Epithelial cell of prostate (primary cell): Measurements from ENCODE around the gene ADAT1.

ENCODE experiments used
- DNase-seq: peaks from one replicate; pipeline ENCODE4 v3.0.0-alpha.2; 2011; ENCODE audit warnings: low read depth, low spot score
- H3K27ac ChIP-seq: fragments of 450-650 bp; 2 replicates; pipeline ENCODE4 v1.5.1; 2017; ENCODE audit warnings: mild to moderate bottlenecking

Gene ADAT1, protein sequence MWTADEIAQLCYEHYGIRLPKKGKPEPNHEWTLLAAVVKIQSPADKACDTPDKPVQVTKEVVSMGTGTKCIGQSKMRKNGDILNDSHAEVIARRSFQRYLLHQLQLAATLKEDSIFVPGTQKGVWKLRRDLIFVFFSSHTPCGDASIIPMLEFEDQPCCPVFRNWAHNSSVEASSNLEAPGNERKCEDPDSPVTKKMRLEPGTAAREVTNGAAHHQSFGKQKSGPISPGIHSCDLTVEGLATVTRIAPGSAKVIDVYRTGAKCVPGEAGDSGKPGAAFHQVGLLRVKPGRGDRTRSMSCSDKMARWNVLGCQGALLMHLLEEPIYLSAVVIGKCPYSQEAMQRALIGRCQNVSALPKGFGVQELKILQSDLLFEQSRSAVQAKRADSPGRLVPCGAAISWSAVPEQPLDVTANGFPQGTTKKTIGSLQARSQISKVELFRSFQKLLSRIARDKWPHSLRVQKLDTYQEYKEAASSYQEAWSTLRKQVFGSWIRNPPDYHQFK

DNA sequence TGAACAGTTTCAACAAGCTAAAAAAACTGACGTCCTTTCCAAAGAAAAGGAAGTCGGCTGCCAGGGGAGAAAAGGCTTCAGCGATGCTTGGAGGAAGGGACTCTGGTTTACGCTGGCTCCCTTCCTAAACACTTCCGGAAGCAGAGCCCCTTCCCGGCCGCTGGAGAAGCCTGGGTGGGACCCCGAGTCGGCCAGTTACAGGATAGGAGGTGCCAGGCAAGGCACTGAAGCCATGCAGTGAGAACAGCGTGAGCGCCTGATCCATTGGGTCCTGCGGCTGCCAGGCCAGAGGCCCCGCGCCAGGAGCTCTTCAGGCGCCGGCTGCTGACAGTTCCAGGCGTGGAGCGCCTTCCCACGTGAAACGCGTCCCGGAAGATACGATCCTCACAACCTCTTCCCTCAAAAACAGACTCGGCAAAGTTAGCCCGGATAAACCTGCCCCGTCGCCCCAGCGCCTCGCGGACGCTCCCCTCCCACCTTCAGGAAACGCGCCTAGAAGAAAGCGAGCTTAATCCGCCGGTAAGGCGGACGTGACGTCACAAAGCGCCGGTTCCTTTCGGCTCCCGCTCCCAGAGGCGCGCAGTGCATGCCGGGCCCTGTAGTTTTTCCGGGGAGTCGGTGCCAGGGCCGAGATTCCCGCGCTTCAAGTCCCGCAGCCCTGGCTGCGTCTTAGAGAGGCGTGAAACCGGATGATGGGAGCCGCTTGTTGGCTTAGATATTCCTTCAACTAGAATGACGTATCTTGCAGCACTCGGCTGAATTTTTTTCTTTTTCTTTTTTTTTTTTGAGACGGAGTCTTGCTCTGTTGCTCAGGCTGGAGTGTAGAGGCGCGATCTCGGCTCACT is at the start of gene ADAT1:
Gene ADAT1 (minus strand): TSS at position 521 of the 845 bp plus-strand sequence. CDS start 2,482 bp downstream, outside the sequence.
- peak; percentile 92 for DNase-seq

DNA sequence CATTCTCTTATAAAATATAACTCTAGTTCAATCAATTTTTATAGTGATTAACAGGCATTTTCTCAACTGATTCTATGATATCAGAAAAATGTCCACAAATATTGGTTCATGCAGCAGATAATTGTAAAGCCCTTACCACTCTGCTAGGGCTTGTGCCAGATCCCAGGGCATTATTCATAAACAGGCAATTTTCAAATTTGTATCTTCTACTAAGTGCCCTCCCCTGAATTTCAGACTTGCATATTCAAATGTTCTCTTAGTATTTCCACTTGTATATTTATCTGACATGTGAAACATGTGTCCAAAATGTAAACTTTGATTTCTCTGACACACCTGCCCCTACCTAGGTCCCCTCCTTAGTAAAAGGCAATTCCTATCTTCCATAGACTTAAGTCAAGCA is 44.4 kb upstream of the ADAT1 start:
- no peak overlapping the region for H3K27ac ChIP-seq
- DNase-seq, result no peak

More for the DNA sequence above, at the start of gene ADAT1:
- peak within 1 kb of the TSS; percentile 83 for H3K27ac ChIP-seq

DNA sequence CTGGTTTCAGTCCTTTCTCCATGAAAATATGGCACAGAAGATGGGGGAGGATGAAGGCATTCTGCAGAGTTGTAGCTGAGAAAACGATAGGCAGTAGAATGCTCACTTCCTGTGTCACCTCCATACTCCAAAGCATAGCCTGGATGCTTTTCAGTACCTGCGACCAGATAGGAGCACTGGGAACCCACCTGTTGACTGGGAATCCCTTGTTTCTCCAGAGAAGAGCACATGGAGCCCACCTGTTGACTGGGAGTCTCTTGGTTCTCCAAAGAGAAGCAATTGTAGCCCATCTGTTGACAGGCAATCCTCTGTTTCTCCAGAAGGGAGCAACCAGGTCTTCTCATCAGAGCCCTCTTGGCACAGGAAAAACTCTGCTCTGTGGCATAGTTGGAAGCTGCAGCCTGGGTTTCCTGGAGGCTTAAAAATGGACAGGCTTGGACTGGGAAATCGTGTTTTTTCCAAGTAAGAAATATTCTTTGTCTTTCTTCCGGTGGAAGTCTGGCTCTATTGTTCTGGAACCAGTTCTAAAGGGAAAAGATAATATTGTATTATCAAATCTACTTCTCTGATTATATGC is 37.7 kb upstream of the ADAT1 start:
- DNase-seq, result no peak
- no peak overlapping the region for H3K27ac ChIP-seq

DNA sequence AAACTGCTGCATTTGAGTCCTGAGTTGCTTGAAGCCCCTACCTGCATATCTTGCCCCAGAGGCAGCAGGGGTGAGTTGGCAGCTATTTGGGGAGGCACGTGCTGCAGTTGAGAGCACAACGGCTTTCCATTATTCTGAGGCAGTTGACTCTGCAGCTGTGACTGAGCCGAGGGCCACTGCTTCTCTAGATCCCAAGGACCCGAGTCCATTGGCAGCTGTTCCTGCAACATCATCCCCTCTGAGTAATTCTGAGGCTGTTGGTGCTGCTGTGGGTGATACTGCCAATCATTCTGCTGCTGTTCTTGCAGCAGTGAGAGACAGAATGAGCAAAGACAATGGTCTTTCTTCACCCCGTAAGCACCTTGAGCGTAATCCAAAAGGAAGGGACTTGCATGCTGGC is 37.2 kb upstream of the ADAT1 start:
- no peak for DNase-seq
- H3K27ac ChIP-seq, result no peak overlapping the region

DNA sequence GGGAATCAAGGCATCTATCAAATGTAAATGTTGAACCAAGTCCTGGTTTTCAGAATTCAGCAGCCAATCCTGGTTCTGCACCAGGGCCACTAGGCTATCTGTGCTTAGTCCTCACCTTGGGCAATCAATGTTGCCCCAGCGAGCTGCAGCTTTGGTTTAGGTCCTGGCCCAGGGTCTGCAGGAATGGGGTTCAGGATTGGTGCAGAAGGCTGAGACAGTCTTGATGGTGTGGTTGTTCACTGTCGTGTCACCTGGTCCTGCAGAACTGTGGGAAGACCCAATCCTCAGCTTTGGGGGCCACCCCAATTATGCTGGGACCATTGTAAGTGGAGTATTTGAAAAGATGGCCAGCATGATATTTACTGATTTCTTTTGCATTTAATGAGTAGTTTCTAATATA is 35.1 kb upstream of the ADAT1 start:
- DNase-seq, result no peak
- H3K27ac ChIP-seq, result no peak overlapping the region

DNA sequence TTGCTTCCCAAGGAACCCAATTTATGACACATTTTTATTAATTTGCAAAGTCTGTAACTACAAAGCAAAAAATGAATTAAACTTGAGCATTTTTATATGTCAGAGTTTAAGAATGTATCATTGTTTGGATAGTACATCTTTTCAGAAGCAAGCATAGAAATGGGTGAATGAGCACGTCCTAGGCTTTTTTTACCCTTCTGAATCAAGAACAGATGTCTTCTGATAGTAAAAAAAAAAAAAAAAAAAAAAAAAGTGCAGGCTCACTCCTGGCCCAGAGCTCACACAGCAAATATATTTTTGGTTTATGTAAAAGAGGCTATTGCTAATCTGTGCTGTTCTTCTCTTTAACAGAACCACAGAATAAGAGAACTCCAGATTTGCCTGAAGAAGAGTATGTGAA is 30.8 kb upstream of the ADAT1 start:
- H3K27ac ChIP-seq, result no peak overlapping the region
- DNase-seq, result no peak

DNA sequence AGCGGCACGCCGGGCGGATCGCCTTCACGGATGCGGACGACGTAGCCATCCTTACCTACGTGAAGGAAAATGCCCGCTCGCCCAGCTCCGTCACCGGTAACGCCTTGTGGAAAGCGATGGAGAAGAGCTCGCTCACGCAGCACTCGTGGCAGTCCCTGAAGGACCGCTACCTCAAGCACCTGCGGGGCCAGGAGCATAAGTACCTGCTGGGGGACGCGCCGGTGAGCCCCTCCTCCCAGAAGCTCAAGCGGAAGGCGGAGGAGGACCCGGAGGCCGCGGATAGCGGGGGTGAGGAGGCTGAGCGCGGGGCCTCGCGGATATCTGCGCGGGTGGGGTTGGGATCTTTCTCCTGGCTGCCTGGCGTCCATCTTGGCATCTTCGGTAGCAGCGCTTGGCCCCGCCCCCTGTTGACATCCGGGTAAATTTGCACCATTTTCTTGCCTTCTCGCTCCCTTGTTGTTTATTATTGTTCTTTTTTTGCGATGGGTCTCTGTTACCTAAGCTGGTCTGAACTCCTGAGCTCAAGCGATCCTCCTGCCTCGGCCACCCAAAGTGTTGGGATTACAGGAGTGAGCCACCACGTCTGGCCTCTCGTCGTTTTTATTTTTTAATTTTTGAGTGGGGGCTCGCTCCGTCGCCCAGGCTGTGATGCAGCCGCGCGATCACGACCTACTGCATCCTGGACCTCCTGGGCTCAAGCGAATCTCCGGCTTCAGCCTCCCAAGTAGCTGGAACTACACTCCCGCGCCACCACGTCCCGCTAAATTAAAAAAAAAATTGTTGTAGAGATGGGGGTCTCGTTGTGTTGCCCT is 25.4 kb upstream of the ADAT1 start:
- H3K27ac ChIP-seq, result peak overlapping the region; percentile 89
- DNase-seq, result no peak

DNA sequence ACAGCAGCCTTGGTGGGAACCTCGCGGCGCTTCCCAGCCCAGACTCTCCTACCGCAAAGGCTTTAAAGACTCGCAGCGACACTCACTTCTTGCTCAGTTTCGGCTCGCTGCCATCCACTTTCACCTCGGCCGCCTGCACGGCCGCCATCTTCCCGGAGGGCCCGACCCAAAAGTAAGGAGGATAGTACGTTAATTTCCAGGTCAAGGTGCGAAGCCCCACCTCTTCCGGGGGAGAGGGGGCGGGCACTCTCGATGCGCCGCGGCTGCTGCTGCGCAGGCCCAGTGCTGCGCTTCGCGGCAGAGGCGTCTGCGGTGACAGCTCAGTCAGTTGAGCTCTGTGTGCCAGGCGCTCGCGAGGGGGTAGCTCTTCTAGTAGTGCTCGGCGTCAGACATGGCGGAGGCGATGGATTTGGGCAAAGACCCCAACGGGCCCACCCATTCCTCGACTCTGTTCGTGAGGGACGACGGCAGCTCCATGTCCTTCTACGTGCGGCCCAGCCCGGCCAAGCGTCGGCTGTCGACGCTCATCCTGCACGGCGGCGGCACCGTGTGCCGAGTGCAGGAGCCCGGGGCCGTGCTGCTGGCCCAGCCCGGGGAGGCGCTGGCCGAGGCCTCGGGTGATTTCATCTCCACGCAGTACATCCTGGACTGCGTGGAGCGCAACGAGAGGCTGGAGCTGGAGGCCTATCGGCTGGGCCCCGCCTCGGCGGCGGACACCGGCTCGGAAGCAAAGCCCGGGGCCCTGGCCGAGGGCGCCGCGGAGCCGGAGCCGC is 24.6 kb upstream of the ADAT1 start, which contains the start of the genes KARS1 and TERF2IP:
Gene KARS1 (minus strand): TSS at position 174 of the 773 bp plus-strand sequence. CDS start 26 bp downstream, at position 148.
Gene TERF2IP (plus strand): TSS at position 282 of the 773 bp plus-strand sequence. CDS start 110 bp downstream, at position 392.
- peak within 1 kb of the TSS; percentile 89 for H3K27ac ChIP-seq
- peak; percentile 74 for DNase-seq

DNA sequence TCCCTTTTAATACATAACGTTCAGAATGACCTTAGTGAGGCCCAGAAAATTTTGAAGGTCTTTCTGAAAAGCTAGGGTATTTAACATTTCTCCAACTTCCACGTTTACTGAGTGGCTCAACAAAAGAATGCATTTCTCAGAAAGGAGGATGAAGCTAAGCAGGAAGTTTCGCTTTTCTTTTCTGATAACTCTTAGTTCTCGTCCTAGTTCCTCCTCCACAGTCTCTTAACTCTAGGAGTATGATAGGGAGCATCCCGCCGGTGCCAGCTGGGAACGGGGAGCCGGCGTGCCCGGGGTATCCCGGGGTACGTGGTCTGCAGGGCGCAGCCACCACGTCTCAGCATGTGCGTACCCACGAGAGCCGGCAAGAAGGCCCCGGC is 24.0 kb upstream of the ADAT1 start:
- H3K27ac ChIP-seq, result peak overlapping the region; percentile 89
- no peak for DNase-seq

DNA sequence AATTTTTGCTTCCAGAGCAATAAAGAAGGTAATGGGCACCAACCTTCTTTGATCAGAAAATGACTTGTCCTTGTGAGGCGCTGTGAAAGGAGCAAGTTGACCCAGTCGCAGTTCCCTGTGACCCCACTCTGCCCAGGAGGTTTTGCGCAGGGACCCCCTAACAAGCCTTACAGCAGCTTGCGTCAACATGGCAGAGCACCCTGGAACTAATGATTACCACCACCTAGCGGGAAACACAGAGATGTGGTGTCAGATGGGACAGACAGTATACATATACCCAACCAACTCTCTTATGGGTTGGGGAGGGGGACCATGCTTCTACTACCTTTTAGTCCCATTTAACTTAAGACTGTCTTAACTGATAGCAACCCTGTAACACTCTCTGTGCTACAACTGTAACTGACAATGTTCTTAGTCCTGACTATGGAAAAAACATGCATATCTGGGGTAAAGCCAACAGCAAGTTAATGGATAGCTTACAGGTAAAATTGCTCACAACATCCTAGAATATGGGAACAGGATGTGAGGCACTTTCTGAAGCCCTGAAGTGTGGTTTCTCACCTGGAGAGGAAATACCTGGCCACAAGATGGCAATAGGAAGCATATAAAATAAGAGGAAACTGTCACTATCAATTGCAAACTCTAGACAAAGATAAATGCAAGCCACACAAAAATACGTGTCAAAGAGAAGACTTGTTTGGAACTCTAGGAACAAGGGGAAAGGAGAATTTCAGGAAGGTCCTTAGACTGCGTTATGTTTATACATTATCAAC is 21.3 kb upstream of the ADAT1 start:
- no peak for DNase-seq

DNA sequence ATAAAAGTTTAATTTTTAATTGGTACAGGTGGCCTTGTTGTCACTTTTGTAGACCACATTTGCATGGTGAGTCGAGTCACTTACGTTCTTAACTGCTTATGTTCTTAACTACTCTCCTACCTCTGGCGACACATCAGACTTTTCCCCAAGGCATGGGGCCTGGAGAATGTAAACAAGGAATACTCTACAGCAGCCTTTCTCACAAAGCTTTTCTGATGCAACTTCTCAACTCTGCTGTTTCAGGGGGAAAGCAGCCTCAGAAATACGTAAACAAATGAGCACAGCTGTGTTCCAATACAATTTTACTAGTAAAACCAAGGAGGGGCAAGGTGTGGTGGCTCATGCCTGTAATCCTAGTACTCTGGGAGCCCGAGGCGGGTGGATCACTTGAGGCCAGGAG is 17.5 kb upstream of the ADAT1 start:
- DNase-seq, result no peak

More for the DNA sequence above, 21.3 kb upstream of the ADAT1 start:
- no peak overlapping the region for H3K27ac ChIP-seq

DNA sequence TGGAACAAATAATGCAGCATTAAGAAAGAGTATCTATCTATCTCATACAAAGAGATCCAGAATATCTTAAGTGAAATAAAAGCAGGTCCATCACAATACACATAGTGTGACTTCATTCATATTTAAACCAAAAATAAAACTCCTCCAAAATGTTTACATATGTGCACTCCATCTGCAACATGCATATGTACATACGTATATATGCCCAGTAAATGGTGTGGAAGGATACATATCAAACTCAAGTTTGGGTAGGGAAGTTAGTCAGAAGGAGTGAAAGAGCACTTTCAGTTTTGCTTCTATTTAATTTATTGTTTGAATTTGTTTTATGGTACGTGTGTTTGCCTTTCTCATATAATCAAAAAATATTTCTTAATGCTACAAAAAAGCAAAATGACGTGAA is 12.0 kb upstream of the ADAT1 start:
- H3K27ac ChIP-seq, result no peak overlapping the region
- DNase-seq, result no peak

More for the DNA sequence above, 17.5 kb upstream of the ADAT1 start:
- H3K27ac ChIP-seq, result no peak overlapping the region

DNA sequence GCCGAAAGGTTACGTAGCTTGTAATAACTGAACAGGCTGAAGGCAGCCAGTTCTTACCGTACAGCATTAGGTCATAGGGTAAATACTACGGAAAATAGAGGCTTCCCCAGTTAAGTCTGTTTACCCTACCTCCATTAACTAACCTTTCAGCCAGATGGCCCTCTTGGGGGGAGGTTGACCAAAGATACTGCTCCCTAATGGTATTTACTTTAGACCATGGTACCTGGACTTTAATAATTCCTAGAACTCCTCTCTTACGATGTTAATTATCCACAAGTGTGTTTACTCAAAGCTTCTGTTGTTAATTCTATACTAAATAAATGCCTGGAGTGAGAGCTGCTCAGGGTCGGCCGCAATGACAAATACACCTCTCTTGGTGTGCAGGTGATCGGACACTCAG is 9.8 kb upstream of the ADAT1 start:
- no peak overlapping the region for H3K27ac ChIP-seq
- DNase-seq, result no peak

DNA sequence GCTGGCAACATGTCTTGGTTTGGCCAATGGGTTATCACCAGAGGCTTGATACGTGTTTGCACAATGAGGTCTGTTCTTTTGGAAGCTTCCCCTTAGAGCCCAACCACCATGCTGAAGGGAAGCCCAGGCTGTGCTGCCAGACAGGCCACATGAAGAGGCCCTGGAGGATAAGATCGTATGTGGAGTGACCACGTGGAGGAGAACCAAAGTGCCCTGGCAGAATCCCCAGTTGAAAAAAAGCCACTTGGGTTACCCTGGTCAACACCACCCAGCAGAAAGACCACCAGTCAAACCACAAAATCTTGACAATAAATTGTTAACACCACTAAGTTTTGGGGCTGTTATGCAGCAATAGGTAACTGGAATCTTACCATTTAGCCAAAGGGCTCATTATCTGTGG is 7.0 kb upstream of the ADAT1 start:
- DNase-seq, result no peak
- H3K27ac ChIP-seq, result no peak overlapping the region

DNA sequence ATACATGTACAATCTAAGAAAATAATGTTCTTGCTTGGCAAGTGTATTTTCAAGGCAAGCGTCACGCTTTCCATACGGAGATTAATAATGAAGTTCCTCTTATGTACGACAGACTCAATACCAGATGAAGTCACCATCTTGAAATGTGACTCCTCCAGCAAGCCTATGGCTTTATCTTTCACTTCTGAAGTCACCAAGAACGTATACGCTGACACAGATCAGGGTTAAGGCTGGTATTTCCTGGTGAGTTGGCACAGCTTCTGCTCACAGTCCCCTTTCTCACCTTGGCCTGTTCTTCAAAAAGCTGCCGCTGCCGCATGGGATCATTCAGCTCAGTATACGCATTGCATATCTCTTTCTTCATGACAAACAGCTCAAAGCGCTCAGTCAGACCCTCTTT is 6.1 kb upstream of the ADAT1 start:
- H3K27ac ChIP-seq, result no peak overlapping the region
- no peak for DNase-seq

DNA sequence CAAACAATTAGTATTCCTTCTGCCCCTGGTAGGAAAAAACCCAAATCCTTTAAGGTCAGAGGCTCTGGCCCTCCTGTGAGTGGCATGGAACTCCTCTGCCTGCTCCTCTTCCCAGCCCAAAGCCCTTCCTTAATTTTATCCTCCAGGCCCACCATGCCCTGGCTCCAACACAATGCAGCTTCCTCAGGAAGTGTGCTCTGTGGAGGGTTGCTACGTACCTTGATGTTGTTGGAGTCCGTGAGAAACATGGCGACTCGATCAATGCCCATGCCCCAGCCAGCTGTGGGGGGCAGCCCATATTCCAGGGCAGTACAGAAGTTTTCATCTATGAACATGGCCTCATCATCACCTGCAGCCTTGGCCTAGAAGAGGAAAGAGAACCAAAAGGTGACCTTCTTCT is 5.3 kb upstream of the ADAT1 start:
- DNase-seq, result no peak

DNA sequence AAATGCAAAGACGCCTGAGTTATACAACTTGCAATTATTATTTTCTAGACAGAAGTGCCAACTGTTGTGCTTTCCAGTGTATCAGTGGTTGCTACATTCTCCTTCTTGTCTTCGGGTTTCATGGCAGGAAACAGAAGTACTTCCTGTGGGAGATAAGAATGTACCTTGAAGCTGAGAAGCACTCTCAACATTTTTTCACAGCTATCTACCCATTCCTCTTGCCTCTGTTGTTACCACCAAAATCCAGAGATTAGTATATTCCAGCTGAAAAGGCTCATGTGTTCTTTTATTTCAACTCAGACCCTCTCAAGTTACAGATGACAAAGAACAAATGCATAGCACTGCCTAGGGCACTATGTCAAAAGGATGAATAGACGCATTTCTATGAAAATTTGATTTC is 4.8 kb upstream of the ADAT1 start:
- no peak overlapping the region for H3K27ac ChIP-seq
- no peak for DNase-seq

More for the DNA sequence above, 5.3 kb upstream of the ADAT1 start:
- no peak overlapping the region for H3K27ac ChIP-seq

DNA sequence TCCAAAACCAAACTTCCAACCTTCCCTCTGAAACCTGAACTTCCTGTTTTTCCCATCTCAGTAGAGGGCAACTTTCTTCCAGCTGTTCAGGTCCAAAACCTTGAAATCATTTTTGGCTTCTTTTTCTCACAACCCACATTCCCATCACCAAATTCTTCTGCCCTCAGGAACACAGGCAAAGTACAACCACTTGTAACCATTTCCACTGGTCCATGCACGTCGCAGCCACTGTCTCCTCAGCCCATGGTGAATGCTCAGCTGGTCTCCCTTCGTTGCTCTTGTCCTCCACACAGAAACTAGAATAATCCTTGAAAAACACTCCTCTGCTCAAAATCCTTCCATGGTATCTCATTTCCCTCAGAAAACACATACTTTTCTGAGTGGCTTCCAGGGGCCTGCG is 3.7 kb upstream of the ADAT1 start:
- no peak overlapping the region for H3K27ac ChIP-seq
- no peak for DNase-seq
